Daoy (cell line): Measurements from ENCODE around the gene NAT10. TPM values are rescaled to one million over a fixed set of nuclear protein-coding genes. Genes with fewer than 3 reads are reported as not detected.
A peak's percentile ranks its signal among the peaks of the same experiment; 100 is the strongest.

Experiments used
- DNase-seq: peaks from one replicate; pipeline ENCODE4 v3.0.0-alpha.2; 2015; ENCODE audit warnings: low read depth
- total RNA-seq: library from RNA; depleted of rRNA; stranded (reverse); fragments of >200 nt; shearing (Covaris generic); gene quantifications from 2 replicates; pipeline ENCODE4 v1.2.3, GENCODE V29; 2014

The NAT10 gene
- total RNA-seq, 1 experiment from 2014 or later, result 23.4 TPM

- DNase-seq, result no peak
These were observed 43.8 kb downstream of the NAT10 start for GRCh38 chr11:34149274-34149673.

GRCh38 chr11:34149786-34150185 lies 44.4 kb downstream of the NAT10 start:
- DNase-seq, result peak; percentile 28

- no peak for DNase-seq
These were observed 45.2 kb downstream of the NAT10 start for GRCh38 chr11:34150494-34151151.

- DNase-seq, result no peak
These were observed 45.7 kb downstream of the NAT10 start for GRCh38 chr11:34151166-34151565.

GRCh38 chr11:34151916-34152845 lies 46.8 kb downstream of the NAT10 start:
- DNase-seq, result no peak

- DNase-seq, result no peak
These were observed 48.8 kb downstream of the NAT10 start for GRCh38 chr11:34154059-34154875.

- DNase-seq, result no peak
These were observed 49.8 kb downstream of the NAT10 start for GRCh38 chr11:34155057-34155756.

- no peak for DNase-seq
These were observed 50.3 kb downstream of the NAT10 start for GRCh38 chr11:34155757-34156062.

- DNase-seq, result no peak
These were observed 51.7 kb downstream of the NAT10 start for GRCh38 chr11:34157163-34157562.

GRCh38 chr11:34158661-34159060 lies 53.2 kb downstream of the NAT10 start:
- no peak for DNase-seq

GRCh38 chr11:34160049-34160721 lies 54.8 kb downstream of the NAT10 start:
- DNase-seq, result no peak

- DNase-seq, result no peak
These were observed 55.4 kb downstream of the NAT10 start for GRCh38 chr11:34160791-34161190.

GRCh38 chr11:34161361-34161760 lies 55.9 kb downstream of the NAT10 start:
- no peak for DNase-seq

- DNase-seq, result peak; percentile 57
These were observed 56.5 kb downstream of the NAT10 start for GRCh38 chr11:34161812-34162492.

- DNase-seq, result no peak
These were observed 57.0 kb downstream of the NAT10 start for GRCh38 chr11:34162493-34162820.

- no peak for DNase-seq
These were observed 57.4 kb downstream of the NAT10 start for GRCh38 chr11:34162856-34163255.

GRCh38 chr11:34165121-34165520 lies 59.7 kb downstream of the NAT10 start:
- no peak for DNase-seq

GRCh38 chr11:34165786-34166555 lies 60.5 kb downstream of the NAT10 start:
- no peak for DNase-seq

- no peak for DNase-seq
These were observed 61.6 kb downstream of the NAT10 start for GRCh38 chr11:34166806-34167740.
